DMS153 treated with DMSO at 0.1 percent for 48 hours (cell line): Measurements from ENCODE around the gene CDC42EP2.
"Not testable (repeated sequence)": the region's sequence is repeated elsewhere in the genome, so short reads cannot be mapped to it uniquely, and the experiment has no call there.

Source experiments
- DNase-seq: peaks from one replicate; lab custom pipeline; 2025; ENCODE audit not compliant: unreplicated experiment; lab: John Stamatoyannopoulos, UW

CDC42EP2 gene

GRCh38 chr11:65317025-65317786 lies 2.5 kb downstream of the CDC42EP2 start:
- no peak for DNase-seq

DNA sequence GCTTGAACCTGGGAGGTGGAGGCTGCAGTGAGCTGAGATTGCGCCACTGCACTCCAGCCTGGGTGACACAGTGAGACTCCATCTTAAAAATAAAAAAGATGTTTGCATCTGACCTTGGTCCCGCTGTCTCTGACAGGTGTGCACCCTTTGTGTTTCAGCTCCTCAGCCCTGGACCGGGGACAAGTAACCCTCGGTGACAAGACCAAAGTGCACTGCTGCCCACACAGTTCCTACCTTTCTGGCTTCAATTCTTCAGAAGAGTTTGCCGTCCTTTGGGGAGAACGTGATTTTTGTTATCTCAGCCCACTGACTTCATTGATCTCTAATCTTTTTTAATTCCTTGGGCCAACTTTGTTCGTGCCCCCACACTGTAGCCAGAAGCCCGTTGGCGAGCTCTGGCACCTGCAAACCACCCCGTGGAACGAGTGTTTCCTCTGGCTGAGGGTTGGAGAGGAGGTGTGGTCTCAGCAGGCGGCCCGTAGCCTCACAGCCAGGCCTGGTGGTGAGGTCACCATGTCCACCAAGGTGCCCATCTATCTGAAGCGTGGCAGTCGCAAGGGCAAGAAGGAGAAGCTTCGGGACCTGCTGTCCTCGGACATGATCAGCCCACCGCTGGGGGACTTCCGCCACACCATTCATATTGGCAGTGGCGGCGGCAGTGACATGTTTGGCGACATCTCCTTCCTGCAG lies 5.9 kb downstream of the CDC42EP2 start:
- no peak for DNase-seq

DNA sequence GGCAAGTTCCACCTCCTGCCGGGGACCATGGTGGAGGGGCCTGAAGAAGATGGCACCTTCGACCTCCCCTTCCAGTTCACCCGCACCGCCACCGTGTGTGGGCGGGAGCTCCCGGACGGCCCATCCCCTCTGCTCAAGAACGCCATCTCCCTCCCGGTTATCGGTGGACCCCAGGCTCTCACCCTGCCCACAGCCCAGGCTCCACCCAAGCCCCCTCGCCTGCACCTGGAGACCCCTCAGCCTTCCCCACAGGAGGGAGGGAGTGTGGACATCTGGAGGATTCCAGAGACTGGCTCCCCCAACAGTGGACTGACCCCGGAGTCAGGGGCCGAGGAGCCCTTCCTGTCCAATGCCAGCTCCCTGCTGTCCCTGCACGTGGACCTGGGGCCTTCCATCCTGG lies 6.4 kb downstream of the CDC42EP2 start:
- DNase-seq, result no peak

DNA sequence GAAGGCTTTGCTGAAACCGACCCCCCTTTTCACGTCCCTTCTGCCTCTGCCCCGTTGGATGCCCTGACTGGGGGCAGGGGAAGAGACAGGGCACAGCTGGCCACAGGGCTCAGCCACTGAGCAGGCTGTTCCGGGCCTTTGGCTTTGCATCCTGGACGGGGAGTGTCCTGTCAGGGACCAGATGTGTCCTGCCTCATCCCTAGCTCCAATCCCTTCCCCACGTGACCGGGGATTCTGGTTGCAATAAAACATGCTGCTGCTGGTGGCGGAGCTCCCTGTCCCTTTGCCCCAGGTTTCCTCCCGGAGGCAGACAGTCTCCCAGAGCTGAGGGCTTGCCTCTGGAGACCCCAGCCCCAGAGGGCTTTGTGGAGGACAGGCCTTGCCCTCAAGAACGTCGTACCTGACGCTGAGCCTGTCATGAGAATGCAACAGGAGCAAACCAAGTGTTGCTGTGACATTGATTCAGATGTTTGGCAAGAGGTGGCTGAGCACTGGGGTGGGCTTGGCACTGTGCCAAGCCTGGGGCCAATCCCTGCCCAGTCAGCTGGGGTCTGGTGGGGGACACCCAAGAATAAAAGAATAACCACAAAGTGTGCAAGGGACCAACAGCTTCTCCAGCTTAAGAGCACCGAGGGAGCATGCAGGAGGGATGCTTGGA lies 7.3 kb downstream of the CDC42EP2 start:
- no peak for DNase-seq

DNA sequence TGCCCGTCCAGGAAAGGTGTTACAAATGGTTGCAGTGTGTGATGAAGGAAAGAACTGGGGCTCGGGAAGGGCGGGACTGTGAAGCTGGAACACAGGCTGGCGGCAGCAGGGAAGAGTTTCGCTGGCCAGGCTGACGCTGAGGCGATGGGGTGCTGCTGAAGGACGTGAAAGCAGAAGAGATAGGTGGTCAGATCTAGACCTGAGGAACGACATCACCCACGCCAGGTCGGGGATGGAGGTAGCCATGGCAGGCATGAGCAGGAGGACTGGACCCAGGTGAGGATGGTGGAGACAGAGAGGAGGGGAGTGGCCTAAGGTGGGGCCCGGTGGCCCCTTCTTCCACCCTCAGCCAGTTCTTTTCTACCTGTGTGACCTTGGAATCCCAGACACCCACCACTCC lies 9.1 kb downstream of the CDC42EP2 start:
- DNase-seq, result no peak

DNA sequence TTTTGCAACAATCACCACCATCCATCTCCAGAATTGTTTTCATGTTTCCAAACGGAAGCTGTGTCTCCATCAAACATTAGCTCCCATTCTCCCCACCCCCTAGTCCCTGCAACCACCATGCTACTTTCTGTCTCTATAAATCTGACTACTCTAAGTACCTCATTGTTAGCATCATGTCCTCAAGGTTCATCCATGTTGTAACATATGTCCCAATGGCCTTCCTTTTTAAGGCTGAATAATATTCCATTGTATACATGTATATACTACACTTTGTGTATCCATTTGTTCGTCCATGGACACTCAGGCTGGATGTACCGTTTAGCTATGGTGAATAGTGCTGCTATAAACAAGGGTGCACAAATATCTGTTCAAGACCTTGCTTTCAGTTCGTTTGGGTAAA lies 10.8 kb downstream of the CDC42EP2 start:
- DNase-seq, result no peak

DNA sequence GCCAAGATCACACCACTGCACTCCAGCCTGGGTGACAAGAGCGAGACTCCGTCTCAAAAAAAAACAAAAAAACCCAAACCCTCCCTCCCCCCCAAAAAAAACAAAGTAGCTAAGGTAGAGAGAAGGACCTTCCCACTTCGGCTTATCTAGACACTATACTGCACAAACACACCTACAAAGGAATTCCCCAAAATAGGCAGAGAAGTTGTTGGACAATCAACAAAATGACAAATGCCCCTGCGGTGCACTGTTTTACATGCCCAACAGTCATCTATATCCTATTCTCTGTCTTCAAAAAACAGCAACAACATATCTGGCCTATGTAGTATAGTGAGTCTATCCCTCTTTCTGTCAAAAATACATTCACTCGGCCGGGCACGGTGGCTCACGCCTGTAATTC lies 12.4 kb downstream of the CDC42EP2 start:
- no peak for DNase-seq

GRCh38 chr11:65329478-65329877 lies 14.8 kb downstream of the CDC42EP2 start:
- no peak for DNase-seq

DNA sequence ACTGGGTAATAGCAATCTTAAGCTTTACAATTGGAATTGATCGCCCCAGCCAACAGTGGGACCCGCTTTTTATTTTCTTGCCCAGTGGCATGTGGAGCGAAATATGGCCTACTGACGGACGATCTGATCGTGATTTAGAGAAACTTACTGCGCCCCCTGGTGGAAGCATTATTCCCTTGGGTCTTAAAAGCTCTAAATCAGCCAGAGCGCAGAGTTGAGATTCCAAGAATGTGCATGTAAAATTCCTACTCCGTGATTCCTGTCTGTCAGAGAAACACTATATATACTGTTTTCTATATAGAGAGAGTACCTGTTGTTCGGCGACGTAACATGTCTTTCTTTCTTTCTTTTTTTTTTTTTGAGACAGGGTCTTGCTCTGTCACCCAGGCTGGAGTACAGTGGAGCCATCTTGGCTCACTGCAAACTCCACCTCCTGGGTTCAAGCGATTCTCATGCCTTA lies 15.3 kb downstream of the CDC42EP2 start:
- DNase-seq, result peak; percentile 80

DNA sequence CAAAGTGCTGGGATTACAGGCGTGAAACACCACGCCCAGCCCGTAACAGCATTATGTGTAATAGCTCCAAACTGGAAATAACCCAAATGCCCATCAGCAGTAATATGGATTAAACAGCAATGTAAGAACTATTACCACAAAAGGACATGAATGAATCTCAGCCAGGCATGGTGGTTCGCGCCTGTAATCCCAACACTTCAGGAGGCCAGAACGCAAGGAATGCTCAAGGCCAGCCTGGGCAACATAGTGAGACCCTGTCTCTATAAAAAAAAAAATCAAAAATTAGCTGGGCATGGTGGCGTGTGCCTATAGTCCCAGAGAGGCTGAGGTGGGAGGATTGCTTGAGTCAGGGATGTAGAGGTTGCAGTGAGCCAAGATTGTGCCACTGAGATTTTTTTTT lies 15.9 kb downstream of the CDC42EP2 start:
- no peak for DNase-seq

- not testable (repeated sequence) for DNase-seq
These were observed 17.9 kb downstream of the CDC42EP2 start for GRCh38 chr11:65332591-65332990.

DNA sequence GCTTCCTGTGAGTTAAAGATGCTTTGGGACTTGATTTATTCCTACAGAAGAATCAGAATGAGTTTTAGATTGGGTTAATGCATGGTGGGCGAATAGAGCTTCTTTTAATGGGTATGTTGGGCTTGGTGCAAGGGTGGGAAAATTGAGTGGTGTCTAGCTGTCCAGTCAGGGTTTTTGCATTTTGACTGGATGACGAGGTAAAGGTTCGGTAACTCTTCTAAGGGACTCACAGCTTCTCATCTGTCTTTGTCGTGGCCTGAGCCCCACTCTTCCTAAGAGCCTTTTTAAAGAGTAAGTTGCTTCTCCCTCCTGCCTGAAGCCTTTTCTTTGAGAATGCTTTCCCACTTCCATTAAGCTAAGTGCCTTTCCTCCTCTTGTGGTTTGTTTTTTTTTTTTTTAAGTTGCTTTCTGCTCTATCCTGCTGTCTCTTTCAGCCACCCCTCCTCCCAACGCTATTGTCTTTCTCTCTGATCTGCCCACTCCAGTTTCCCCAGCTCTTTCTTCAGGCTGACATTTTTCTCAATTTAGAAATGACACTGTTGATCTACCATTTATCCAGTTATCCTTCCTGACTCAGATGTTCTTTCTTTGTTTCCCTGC lies 20.1 kb downstream of the CDC42EP2 start:
- no peak for DNase-seq

DNA sequence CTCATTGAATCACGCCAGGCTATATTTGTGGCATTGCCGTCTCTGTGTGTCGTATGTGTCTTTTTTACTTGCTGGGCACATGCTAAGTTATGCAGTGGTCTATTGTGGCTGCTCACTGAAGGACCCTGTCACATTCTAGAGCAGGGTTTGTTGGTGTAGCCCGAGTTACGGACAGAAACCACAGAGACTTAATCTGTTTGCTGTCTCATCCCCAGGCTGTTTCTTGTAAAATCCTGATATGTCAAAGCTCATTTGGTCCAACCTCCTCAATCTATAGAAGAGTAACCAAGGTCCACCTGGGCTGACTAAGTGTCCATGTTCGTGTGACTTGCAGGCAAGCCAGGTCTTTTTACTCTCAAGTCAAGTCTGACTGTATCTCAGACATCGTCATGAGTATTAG lies 24.0 kb downstream of the CDC42EP2 start:
- DNase-seq, result no peak

DNA sequence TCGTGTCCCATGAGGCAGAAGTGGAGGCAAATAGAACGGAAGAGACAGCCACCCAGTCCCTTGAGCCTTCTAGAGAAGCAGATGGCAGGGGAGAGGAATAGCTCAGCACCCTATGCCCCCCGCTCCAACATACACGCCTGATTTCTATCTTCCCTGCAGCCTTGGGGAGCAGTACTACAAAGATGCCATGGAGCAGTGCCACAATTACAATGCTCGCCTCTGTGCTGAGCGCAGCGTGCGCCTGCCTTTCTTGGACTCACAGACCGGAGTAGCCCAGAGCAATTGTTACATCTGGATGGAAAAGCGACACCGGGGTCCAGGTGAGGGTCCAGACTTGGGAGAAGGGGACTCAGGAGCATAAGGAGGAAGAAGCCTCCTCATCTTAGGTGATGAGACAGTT lies 25.6 kb downstream of the CDC42EP2 start:
- DNase-seq, result no peak

DNA sequence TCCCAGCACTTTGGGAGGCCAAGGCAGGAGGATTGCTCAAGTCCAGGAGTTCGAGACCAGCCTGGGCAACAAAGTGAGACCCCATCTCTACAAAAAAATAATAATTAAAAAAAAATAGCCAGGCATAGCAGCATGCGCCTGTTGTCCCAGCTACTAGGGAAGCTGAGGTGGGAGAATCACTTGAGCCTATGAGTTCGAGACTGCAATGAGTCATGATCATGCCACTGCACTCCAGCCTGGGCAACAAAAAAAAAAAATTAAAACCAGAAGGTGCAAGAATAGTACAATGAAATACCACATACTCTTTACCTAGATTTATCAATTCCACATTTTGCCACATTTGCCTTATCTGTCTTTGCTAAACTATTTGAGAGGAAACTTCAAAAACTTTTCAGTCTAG lies 27.2 kb downstream of the CDC42EP2 start:
- no peak for DNase-seq

DNA sequence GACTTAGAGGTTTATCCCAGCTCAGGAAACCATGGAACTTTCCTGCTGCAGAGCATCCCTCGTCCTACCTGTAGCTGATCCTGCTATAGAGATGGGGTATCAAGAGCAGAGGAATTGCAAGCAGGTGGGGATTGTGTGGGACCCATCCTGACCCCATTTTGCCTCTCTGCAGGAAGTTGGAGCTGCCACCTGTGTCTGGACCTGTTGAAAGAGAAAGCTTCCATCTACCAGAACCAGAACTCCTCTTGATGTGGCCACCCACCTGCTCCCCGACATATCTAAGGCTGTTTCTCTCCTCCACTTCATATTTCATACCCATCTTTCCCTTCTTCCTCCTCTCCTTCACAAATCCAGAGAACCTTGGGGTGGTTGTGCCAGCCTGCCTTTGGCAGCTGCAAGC lies 36.8 kb downstream of the CDC42EP2 start:
- DNase-seq, result no peak

DNA sequence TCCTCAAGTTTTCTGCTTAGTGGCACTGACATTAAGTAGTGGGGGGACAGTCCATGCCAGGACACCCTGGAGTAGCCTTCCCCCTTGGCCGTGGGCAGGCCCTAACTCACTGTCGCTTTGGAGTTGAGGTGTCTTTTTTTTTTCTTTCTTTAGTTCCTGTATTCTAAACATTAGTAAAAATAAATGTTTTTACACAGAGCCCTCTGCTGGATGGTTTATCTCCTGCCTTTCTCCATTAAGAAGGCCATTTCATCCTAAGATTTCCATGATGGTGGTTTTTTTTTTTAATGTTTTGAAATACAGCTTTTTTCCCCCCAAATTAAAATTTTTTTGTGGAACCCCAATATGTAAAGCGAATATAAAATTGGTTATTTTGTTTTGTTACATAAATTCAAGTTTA lies 38.1 kb downstream of the CDC42EP2 start:
- DNase-seq, result no peak

- no peak for DNase-seq
These were observed 38.7 kb downstream of the CDC42EP2 start for GRCh38 chr11:65353376-65353775.

DNA sequence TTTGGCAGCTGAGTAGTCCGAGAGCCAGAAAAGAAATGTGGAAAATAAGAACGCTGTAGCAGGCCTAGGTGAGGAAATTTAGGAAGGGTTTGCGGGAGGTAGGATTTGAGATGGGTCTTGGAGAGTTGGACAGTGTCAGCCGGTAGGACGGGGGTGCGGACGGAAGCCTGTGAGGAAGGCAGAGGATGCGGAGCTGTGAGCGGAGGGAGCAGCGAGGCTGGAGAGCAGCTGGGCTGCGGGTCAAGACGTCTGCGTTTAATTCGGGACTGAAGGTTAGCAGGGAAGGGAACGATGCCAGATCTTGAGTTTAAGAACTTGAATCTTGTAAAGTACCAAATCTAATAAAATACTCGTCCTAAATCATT lies 39.2 kb downstream of the CDC42EP2 start:
- no peak for DNase-seq

DNA sequence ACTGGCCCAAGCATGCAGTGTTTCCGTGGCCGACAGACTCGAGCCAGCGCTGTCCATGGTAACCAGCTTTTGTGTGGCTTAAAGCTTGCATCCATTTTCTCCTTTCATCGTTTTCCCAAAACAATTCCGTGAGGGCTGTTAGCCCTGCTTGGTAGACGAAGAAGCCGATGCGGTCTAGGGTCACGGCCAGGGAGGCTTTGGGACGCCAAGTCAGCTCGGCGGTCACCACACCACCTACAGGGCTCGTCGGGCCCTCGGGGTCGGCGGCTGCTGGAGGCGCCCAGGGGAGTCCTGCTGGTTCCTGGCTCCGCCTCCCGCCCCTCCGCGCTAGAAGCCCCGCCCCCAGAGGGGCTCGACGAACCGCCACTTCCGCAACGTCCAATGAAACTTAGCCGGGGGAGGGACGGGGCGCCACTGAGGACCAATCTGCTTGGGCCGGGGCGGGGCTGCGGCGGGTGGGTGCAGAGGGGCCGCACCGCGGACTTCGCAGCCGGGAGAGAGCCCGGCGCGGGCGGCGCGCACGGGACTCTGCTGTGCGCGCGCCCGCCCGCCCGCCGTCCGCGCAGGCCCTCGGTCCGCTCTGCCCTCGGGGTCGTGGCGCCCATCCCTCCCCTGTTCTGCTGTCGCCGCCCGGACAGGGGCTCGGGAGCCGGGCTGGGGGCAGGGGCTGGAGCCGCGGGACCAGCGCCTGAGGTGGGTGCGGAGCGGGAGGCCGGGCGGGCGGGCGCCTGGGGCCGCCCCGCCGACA lies 39.8 kb downstream of the CDC42EP2 start, which contains the start of gene TIGD3:
Gene TIGD3, plus strand, starts transcription at position 487 of the 748 bp plus-strand sequence. CDS start 1,058 bp downstream, outside the sequence.
- peak; percentile 94 for DNase-seq
